Ishikawa (cell line): ENCODE data around the gene MAP3K13.

ENCODE experiments used
- CEBPB ChIP-seq: IDR thresholded peaks from 2 replicates; pipeline ENCODE4 v1.6.1; 2012
- CREB1 ChIP-seq: IDR thresholded peaks from 2 replicates; pipeline ENCODE4 v1.6.1; 2012; ENCODE audit warnings: low read depth
- EGR1 ChIP-seq: IDR thresholded peaks from 2 replicates; pipeline ENCODE4 v1.6.1; 2012
- EP300 ChIP-seq: IDR thresholded peaks from 2 replicates; pipeline ENCODE4 v1.6.1; 2012; ENCODE audit warnings: borderline replicate concordance
- FOXM1 ChIP-seq: IDR thresholded peaks from 2 replicates; pipeline ENCODE4 v1.6.1; 2012; ENCODE audit warnings: low read depth, borderline replicate concordance
- NFIC ChIP-seq: IDR thresholded peaks from 2 replicates; pipeline ENCODE4 v1.6.1; 2012
- RAD21 ChIP-seq: IDR thresholded peaks from 2 replicates; pipeline ENCODE4 v1.6.1; 2012; ENCODE audit warnings: low read depth
- TAF1 ChIP-seq: IDR thresholded peaks from 2 replicates; pipeline ENCODE4 v1.6.1; 2012; ENCODE audit warnings: low read depth, mild to moderate bottlenecking
- TCF12 ChIP-seq: IDR thresholded peaks from 2 replicates; pipeline ENCODE4 v1.6.1; 2012; ENCODE audit warnings: low read depth
- TEAD4 ChIP-seq: IDR thresholded peaks from 2 replicates; pipeline ENCODE4 v1.6.1; 2012
- YY1 ChIP-seq: IDR thresholded peaks from 2 replicates; pipeline ENCODE4 v1.6.1; 2012; ENCODE audit warnings: low read depth
- ZBTB7A ChIP-seq: IDR thresholded peaks from 2 replicates; pipeline ENCODE4 v1.6.1; 2012; ENCODE audit warnings: low read depth
- TF ChIP-seq, protein P1 (sequence below): IDR thresholded peaks from 2 replicates; pipeline ENCODE4 v1.6.1; 2012
- TF ChIP-seq, protein P2 (sequence below): IDR thresholded peaks from 2 replicates; pipeline ENCODE4 v1.6.1; 2012
- TF ChIP-seq, protein P3 (sequence below): IDR thresholded peaks from 2 replicates; pipeline ENCODE4 v1.6.1; 2012; ENCODE audit warnings: low read depth, mild to moderate bottlenecking

Gene MAP3K13

DNA sequence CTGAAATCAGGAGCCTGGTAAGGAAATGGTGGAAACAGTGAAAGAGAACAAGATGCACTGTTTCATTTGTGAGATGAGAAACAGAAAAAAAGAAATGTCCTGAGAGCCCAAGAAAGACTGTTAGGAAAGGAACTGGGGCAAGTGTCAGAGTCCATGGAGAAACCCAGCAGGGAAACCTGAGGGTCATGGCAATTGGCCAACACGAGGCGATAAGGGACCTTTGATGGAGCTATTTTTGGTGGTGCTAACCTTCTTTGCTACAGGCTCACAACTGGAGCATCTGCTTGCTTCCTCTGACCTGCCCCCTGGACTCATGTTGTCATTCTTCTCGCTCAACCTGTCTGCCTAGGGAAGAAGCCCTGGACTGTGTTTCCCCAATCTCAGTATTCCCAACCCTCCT is 140.1 kb downstream of the MAP3K13 start:
- TF ChIP-seq, protein P1, sequence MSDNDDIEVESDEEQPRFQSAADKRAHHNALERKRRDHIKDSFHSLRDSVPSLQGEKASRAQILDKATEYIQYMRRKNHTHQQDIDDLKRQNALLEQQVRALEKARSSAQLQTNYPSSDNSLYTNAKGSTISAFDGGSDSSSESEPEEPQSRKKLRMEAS: no peak
- TF ChIP-seq NFIC: no peak
- TF ChIP-seq EGR1: no peak
- no peak for TF ChIP-seq TCF12
- TF ChIP-seq RAD21: no peak
- TF ChIP-seq CREB1: no peak
- no peak for TF ChIP-seq TEAD4
- TF ChIP-seq ZBTB7A: no peak
- no peak for TF ChIP-seq FOXM1
- no peak for TF ChIP-seq CEBPB
- no peak for TF ChIP-seq EP300
- no peak for TF ChIP-seq TAF1
- TF ChIP-seq, protein P2, sequence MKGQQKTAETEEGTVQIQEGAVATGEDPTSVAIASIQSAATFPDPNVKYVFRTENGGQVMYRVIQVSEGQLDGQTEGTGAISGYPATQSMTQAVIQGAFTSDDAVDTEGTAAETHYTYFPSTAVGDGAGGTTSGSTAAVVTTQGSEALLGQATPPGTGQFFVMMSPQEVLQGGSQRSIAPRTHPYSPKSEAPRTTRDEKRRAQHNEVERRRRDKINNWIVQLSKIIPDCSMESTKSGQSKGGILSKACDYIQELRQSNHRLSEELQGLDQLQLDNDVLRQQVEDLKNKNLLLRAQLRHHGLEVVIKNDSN: no peak
- TF ChIP-seq YY1: no peak
- TF ChIP-seq, protein P3, sequence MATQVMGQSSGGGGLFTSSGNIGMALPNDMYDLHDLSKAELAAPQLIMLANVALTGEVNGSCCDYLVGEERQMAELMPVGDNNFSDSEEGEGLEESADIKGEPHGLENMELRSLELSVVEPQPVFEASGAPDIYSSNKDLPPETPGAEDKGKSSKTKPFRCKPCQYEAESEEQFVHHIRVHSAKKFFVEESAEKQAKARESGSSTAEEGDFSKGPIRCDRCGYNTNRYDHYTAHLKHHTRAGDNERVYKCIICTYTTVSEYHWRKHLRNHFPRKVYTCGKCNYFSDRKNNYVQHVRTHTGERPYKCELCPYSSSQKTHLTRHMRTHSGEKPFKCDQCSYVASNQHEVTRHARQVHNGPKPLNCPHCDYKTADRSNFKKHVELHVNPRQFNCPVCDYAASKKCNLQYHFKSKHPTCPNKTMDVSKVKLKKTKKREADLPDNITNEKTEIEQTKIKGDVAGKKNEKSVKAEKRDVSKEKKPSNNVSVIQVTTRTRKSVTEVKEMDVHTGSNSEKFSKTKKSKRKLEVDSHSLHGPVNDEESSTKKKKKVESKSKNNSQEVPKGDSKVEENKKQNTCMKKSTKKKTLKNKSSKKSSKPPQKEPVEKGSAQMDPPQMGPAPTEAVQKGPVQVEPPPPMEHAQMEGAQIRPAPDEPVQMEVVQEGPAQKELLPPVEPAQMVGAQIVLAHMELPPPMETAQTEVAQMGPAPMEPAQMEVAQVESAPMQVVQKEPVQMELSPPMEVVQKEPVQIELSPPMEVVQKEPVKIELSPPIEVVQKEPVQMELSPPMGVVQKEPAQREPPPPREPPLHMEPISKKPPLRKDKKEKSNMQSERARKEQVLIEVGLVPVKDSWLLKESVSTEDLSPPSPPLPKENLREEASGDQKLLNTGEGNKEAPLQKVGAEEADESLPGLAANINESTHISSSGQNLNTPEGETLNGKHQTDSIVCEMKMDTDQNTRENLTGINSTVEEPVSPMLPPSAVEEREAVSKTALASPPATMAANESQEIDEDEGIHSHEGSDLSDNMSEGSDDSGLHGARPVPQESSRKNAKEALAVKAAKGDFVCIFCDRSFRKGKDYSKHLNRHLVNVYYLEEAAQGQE: no peak

DNA sequence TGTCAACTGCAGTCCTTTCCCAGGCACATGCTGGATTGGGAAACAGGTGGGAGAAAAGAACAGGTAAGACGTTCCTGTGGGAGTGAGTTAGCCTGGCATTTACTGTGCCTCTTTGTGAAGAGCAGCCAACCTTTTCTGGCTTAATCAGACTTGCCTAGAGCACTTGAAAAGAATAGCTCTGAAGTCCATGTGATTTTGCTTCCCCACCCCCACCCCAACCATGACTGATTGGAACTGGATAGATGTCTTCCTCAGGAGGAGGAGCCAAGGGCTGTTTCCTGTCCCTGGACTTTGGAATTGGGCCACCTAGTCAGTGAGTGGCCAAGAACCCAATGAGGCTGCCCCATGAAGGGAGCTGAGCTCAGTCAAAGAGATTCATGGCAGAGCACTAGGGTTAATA is 140.6 kb downstream of the MAP3K13 start:
- no peak for TF ChIP-seq RAD21
- no peak for TF ChIP-seq EP300
- no peak for TF ChIP-seq ZBTB7A
- TF ChIP-seq, protein P2: no peak

DNA sequence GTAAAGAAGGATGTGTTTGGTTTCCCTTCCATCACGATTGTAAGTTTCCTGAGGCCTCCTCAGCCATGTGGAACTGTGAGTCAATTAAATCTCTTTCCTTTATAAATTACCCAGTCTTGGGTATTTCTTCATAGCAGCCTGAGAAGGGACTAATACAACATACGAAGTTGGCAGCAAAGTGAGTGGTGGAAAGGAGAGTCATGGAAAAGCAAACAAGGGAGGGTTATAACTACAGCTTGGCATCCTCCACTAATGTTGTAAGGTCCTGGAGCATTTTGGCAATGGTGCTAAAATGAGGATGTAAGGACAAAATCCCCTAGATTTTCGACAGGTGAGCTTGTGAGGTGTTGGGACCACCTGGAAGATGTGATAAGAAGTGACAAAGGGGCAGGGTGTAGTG is 141.7 kb downstream of the MAP3K13 start:
- TF ChIP-seq, protein P1: no peak
- no peak for TF ChIP-seq TCF12
- TF ChIP-seq, protein P3: no peak
- no peak for TF ChIP-seq TAF1
- no peak for TF ChIP-seq ZBTB7A
- no peak for TF ChIP-seq EGR1
- TF ChIP-seq RAD21: no peak
- TF ChIP-seq, protein P2: no peak
- no peak for TF ChIP-seq TEAD4
- no peak for TF ChIP-seq FOXM1
- no peak for TF ChIP-seq YY1
- no peak for TF ChIP-seq EP300
- TF ChIP-seq CREB1: no peak

DNA sequence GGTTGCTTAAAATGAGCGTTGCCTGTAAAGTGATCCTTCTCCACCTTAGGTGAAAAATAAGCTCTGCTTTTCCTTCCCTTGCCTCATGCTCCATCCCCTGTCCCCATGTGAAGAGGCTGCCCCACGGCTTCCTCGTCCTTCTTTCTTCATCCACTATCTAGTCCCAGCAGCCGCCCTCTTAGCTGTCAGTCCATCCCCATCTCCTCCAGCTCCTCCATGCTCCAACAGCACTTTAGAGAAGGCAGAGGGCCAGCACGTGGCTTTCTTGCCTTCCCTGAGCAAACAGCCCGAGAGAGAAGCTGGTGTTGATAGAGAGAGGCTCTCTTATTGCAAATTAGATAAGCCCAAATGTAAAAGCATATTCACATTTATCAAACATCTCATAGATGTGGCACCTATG is 144.9 kb downstream of the MAP3K13 start:
- no peak for TF ChIP-seq YY1

DNA sequence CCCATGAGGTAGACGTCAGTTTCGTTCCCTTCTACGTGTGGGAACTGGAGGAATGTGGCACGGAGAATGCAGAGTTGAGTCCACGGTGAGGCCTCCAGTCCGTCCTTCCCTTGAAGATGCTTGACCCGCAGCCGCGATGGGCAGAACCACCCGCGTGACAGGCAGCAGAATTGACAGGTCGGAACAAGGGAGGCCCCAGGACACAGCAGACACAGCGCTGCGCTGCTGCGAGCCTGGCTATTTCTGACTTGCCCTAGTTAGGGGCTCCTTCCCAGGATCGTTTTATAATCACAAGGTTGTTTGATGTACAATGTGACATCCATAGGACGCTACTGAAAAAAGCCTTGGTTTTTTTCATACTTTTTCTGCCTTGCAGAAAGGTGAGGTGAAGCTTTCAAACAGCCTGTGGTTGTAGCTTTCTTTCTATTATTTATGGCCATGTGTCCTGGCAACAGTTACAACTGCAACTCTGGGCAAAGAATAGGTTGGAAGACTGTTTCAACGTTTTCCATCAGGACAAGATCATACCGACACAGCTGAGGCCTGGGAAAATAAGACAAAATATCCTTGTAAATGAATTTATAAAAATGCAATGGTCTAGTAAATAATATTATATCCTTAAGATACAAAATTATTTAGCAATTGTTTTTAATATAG is 145.5 kb downstream of the MAP3K13 start:
- no peak for TF ChIP-seq YY1
- TF ChIP-seq FOXM1: no peak
- TF ChIP-seq EP300: no peak
- TF ChIP-seq, protein P3: no peak
- no peak for TF ChIP-seq NFIC
- no peak for TF ChIP-seq TEAD4
- TF ChIP-seq, protein P1: no peak
- no peak for TF ChIP-seq EGR1
- TF ChIP-seq, protein P2: no peak
- TF ChIP-seq ZBTB7A: no peak
- TF ChIP-seq RAD21: no peak
- TF ChIP-seq TAF1: no peak
- no peak for TF ChIP-seq CEBPB
